ENCODE measurements around the gene MANEA.

Gene MANEA

DNA sequence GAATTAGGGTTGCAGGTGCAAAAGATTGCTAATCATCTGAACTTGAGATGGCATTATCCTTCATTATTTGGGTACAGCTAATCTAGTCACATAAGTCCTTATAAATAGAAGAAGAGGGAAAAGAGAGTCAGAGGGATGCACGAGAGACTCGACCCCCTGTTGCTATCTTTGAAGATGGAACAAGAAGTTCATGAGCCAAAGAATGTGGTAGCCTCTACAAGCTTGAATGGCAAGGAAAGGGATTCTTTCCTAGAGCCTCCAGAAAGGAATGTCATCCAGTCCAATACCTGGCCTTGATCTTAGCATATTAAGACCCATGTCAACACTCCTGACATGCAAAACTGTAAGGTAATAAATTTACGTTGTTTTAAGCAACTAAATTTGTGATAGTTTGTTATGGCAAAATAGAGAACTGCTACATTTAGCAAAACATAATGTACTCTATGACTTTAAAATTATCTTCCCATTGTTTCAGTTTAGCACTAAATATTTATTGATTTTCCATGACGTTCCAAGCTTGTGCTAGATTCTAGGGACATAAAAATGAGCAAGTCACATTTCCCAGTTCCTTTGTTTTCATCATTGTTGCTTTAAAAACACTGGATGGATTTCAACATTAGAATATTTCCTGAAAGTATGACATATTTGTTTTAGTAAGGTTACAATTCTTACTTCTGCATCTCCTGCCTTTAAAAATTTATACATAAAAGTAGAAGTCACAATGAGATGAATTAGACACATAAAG lies 12.7 kb downstream of the MANEA start:
- DNase-seq = no peak

DNA sequence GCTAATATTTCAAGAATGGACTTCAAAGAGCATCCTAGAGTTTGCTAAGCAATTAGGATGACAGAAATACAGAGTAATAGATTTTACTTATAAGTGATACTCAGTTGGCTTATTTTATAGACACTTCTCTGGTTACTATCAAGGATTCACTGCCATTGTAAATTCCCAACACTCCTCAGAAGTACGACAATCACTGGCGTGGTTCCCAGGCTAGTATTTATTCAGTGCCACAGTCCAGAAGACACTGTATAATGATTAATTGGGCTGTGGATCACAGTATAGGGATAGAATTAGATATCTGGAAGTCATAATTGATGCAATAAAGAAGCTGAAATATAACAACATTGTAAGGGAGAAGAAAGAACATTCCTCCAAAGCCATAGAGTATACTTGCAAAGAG lies 15.7 kb downstream of the MANEA start:
- DNase-seq = no peak

DNA sequence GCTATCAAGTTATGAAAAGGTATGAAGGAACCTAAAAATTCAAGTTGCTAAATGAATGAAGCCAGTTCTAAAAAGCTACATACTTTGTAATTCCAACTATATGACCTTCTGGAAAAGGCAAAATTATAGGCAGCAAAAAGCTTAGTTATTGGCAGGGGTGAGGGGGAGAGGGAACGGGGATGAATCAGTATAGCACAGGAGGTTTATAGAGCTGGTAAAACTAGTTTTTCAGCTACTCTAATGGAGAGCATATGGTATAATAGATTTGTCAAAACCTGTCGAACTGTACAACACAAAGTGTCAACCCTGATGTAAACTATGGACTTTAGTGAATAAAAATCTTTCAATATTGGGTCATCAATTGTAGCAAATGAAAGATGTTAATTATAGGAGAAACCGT lies 18.7 kb downstream of the MANEA start:
- no peak for DNase-seq

DNA sequence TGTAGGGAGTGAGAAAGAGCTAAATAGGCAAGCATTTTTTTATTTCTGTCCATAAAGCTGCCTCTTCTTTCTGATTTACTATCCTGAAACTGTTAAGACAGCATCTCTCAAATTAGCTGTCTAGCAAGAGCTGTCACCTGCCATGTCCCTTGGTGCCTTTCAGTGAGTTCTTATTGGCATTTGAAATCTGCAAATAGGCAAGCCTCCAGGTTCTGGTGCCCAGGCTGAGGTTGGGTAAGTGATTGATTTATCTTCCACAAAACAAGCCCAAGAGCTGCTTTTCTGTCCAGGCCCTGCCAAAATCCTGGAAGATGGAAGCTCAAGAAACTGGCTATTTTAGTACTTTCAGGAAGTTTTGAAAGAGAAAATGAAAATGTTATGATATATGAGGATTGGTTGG lies 22.4 kb downstream of the MANEA start:
- no peak for DNase-seq

DNA sequence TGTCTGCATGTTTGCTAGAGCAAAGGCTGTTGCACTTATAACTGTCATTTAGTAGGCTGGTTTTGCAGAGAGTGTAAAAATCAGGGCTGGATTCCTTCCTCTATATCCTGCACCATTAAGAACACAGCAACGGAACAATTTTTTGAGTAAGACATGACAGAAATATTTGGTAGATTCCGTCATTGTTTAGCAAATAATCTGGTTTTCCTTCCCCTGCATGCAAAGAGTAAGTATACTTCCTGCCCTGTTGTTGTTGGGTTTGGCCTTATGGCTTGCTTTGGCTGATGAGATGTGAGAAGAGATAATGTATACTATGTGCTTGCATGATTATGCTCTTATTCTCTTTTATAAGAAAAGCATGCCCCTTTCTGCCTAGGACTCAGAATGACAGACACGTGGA lies 23.8 kb downstream of the MANEA start:
- DNase-seq = no peak

DNA sequence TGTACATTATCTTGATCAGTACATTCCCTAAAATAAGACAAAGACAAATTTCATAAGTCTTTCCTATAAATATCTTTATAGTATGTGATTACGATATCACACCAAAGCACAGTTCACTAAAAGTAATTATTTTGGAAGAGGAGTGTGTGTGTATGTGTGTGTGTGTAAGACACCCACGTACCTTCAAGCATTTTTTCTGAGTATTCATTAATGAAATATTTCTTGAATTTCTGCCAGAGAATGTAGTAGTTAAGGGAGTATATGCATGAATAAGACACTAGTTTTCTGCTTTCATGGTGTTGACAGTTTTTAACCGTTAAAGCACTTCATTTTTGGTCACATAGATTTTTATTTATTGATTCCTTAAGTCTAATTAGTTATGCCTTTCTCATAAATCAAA lies 36.8 kb downstream of the MANEA start:
- DNase-seq = no peak

DNA sequence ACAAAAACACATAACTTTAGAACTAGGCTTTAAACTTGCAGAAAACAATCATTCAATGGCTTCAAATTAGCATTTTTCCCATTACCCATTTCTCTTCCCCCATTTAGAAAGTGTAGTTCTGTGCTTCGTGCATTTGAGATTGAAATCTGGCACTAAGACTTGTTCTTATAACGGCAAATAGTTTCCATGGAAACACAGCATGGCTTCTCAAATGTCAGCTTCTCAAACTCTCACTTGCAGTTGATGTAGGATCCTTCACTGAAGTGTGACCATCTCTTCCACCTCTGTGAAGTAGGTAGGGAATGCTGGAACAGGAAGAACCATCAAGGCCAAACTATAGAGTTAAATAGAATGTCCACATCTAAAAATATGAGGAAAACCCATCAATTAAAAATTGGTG lies 52.2 kb downstream of the MANEA start:
- DNase-seq = no peak

DNA sequence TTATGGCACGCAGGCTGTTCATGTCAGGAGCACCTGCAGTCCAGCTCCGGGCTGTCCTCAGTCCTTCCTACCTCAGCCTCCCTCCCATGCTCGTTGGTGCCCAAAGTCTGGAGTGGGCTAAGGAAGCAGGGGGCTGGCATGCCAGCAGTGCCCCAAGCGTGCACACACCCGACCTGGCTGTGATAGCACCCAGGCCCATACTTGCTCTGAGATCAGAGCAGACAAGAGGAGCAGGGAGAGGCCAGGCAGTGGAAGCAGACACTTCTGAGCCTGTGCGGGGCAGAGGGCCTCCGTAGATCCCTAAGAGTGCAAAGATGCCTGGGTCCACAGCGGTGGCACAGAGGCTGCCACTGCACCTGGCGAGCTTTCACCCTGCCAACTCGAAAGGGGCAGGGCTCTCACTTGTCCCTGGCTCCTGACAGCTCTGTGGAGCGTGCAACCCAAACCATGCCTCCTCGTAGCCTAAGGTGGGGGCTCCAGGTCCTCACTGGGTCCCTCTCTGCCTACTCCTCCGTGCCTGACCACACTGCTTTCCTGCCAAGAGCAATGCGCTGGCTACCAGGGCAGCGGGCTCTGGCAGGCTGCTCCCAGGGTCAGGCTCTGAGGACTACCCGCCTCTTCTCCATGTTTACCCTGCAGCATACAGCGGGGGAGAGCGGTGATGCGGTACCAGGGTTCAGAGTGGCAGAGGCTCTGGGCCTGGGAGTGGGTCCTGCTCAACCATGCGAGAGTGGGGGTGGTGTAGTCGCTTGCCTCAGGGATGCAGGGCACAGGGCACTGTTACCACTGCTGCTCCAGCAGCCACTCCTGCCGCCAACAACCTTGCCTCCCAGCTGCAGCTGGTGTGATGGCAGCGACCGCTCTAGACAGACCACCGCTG lies 59.5 kb downstream of the MANEA start:
- no peak for DNase-seq

DNA sequence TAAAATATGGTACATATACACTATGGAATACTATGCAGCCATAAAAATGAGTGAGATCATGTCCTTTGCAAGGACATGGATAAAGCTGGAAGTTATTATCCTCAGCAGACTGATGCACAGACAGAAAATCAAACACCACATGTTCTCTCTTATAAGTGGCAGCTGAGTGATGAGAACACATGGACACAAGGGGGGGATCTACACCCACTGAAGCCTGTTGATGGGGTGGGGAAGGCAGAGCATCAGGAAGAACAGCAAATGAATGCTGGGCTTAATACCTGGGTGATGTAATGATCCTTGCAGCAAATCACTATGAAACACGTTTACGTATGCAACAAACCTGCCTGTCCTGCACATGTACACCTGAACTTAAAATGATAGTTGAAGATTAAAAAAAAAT lies 71.3 kb downstream of the MANEA start:
- DNase-seq = no peak

DNA sequence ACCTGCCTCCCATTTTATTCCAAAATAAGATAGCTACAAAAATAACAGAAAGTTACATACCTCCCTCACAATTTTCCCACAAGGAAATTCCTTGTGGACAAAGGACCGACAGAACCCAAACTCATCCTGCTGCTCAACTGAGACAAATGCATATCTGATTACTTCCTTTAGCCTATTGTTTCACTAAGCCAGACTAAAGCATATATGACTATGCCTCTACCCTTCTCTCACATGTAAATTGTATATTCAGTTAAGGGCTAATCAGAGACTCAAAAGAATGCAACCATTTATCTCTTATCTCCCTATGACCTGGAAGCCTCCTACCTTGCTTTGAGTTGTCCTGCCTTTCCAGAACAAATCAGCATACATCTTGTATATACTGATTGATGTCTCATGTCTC lies 72.1 kb downstream of the MANEA start:
- DNase-seq = no peak

DNA sequence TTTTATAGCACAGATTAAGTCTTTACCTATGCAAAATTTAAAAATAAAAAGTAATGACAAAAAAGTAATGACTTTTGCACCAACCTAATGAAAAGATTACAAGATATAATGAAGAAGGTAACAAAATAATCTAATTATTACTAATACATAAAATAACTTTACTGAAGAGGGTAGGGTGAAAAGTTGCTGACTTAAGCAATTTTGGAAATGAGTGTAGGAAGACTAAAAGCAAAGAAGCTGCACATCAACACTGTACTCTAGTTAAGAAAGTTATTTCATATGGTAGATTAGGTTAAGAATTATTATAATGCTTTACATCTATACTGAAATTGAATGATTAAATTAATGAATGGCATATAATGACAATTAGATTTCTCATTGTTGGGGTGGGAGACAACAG lies 76.8 kb downstream of the MANEA start:
- DNase-seq = no peak

DNA sequence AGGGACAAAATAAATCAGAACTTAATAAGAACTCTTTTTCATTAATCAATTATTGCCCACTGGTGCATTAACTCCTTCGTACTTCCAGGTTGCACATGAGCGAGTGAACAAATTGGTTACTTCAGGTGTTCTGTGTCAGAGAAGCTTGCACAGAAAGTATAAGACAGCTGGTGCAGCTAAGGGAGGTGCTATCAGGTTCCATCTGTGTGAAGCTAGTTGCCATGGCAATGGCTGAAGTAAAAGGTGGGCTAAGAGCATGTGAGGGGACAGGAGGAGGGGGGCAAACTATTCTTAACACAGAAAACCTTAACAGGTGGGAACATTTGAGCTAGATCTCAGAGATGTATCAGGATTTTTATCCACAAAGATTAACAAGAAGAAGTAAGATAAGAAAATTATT lies 81.6 kb downstream of the MANEA start:
- no peak for DNase-seq
